Loucy (cell line): ENCODE data around the gene PNCK.
"Not testable (repeated sequence)": the region's sequence is repeated elsewhere in the genome, so short reads cannot be mapped to it uniquely, and the experiment has no call there.

ENCODE experiments used
- EZH2phosphoT487 ChIP-seq: fragments of 200-600 bp; IDR thresholded peaks from 2 replicates; pipeline ENCODE4 v1.6.1; 2018; ENCODE audit warnings: antibody characterized with exemption, mild to moderate bottlenecking, moderate library complexity, borderline replicate concordance
- TF ChIP-seq, protein P1 (sequence below): fragments of 200-600 bp; sonication (generic); conservative IDR thresholded peaks from 2 replicates; pipeline ENCODE4 v1.5.1; 2014; ENCODE audit warnings: mild to moderate bottlenecking, antibody characterized with exemption, low read length

DNA sequence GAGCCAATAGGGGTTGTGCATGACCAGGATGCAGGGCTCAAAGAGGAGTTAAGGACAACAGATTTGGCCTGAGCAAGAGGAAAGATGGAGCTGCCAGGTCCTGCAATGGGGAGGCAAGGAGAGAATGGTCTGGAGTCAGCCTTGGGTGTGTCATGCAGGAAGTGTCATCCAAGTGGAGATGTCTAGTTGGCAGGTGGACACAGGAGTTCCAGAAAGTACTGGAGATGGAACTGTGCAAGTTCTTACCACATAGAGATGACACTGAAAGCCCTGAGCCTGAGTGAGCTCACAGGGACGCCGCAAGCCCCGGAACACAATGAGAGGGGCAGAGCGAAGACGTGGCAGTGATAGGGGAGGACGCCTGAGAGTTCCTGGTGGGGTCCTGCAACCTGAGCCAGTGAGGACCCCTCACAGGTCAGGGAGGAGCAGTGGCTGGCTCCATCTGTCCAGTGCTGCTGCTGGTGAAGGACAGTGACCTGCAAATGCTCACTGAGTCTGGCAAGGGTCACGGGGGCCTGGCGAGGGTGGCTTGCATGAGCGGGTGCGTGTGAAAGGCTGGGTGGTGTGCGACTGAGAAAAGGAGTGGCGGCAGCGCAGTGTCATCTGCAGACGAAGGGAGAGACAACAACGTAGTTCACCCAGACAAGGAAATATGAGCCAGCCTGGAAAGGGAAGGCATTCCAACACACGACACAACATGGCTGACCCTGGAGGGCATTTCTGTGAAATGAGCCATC lies 23.5 kb upstream of the PNCK start:
- TF ChIP-seq, protein P1, sequence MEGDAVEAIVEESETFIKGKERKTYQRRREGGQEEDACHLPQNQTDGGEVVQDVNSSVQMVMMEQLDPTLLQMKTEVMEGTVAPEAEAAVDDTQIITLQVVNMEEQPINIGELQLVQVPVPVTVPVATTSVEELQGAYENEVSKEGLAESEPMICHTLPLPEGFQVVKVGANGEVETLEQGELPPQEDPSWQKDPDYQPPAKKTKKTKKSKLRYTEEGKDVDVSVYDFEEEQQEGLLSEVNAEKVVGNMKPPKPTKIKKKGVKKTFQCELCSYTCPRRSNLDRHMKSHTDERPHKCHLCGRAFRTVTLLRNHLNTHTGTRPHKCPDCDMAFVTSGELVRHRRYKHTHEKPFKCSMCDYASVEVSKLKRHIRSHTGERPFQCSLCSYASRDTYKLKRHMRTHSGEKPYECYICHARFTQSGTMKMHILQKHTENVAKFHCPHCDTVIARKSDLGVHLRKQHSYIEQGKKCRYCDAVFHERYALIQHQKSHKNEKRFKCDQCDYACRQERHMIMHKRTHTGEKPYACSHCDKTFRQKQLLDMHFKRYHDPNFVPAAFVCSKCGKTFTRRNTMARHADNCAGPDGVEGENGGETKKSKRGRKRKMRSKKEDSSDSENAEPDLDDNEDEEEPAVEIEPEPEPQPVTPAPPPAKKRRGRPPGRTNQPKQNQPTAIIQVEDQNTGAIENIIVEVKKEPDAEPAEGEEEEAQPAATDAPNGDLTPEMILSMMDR: not testable (repeated sequence)
- TF ChIP-seq EZH2phosphoT487: not testable (repeated sequence)
